CD4-positive, alpha-beta T cell treated with Interleukin-15 for 4 hours (primary cell): ENCODE measurements around the gene PYCARD.
A peak's percentile ranks its signal among the peaks of the same experiment; 100 is the strongest.
"Not testable (repeated sequence)": the region's sequence is repeated elsewhere in the genome, so short reads cannot be mapped to it uniquely, and the experiment has no call there.

Experiments used
- DNase-seq: peaks from one replicate; pipeline ENCODE4 v3.0.0-alpha.2; 2020; ENCODE audit warnings: low spot score

Gene PYCARD

GRCh38 chr16:31215287-31216162, 13.0 kb upstream of the PYCARD start:
- no peak for DNase-seq

DNA sequence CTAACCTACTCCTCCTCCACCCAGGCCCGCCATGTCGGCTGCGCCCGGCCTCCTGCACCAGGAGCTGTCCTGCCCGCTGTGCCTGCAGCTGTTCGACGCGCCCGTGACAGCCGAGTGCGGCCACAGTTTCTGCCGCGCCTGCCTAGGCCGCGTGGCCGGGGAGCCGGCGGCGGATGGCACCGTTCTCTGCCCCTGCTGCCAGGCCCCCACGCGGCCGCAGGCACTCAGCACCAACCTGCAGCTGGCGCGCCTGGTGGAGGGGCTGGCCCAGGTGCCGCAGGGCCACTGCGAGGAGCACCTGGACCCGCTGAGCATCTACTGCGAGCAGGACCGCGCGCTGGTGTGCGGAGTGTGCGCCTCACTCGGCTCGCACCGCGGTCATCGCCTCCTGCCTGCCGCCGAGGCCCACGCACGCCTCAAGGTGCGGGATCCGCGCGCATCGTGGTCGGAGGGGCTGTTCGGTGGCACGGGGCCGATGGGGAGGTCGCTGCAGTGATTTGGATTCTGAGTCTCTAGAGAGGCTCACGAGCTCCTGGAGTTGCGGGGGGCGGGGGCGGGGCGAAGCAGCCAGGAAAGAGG, 12.2 kb upstream of the PYCARD start:
- no peak for DNase-seq

GRCh38 chr16:31213877-31214707, 11.5 kb upstream of the PYCARD start, which contains the start of gene TRIM72:
TRIM72 (plus strand) TSS chr16:31214119; CDS start chr16:31214739, 620 bp downstream.
- DNase-seq: no peak

DNA sequence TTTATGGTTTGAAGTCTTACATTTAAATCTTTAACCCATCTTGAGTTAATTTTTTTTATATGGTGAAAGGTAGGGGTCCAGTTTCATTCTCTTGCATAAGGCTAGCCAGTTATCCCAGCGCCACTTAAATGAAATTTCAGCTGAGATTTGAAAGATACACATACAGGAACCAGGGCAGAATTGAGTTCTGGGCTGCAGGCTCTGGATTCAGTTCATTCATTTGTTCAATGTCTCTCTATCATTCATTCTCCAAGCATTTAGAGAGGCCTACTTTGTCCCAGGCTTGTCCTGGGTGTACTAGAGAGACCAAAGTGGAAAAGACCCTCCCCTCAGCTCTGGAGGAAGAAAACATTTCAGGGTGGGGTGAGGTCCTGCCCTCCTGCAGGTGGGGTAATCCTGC, 10.8 kb upstream of the PYCARD start:
- no peak for DNase-seq

- DNase-seq: no peak
Measured at GRCh38 chr16:31206776-31207175, 4.2 kb upstream of the PYCARD start.

DNA sequence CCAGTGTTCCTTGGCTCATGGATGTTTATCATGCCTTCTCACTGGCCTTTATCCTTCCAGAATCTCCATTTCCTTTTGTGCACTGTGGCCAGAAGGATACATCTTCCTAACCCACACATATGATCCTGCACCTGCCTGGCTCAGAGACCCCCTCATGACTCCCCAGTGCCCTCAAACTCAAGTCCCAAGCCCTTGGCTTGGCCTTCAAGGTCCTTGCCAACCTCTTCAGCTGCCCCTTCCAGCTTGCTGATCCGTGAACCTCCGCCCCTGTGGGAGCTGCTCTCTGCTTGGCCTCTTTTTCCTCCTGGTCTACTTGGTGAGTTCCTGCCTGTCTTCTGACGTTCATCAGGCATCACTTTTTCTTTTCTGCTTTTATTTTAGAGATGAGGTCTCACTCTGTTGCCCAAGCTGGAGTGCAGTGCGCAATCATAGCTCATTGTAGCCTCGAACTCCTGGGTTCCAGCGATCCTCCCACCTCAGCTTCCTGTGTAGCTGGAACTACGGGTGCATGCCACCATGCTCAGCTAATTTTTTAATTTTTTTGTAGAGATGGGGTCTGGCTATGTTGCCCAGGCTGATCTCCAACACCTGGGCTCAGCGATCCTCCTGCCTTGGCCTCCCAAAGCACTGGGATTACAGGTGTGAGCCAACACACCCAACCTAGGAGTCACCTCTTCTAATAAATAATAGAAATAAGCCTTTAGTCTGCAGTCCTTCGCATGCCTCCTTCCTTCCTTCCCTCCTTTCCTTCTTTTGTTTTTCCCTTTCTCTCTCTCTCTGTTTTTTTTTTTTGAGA, 2.5 kb upstream of the PYCARD start:
- no peak for DNase-seq

- DNase-seq: peak; percentile 24
Measured at GRCh38 chr16:31201582-31202413, 762 bp downstream of the PYCARD start.

DNA sequence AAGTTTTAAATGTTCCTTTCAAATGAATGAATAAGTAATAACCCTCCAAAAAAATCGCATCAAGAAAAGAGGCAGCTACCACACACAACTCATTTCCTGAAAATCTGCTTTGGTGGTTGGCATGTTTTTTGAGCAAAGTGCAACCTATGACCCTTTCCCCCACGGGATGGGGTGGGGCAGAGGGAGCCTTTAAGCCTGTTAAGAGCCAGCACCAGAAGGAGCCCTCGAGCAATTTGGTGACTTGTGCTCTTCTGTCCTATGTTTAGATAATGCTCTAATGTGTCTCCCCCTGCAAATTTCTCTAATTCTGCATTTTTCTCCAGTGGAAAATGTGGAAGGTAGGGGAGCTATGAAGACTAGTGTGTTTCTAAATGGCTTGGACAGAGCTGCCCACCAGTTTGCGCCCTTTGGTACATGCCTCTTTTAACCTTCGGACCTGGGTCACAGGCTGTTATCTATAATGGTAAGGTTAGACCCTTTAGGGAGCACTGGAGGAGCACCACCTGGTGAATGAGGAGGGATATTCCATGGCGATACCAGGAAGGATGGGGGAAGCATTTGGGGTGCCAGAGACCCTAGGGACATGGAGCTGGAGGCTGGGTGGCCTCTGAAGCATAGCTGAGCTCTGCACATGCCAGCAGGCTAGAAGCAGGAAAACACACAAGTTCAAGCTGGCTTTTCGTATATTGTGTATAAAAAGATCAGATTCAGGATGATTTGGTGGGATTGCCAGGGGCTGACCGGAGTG, 1.6 kb downstream of the PYCARD start:
- peak; percentile 55 for DNase-seq

DNA sequence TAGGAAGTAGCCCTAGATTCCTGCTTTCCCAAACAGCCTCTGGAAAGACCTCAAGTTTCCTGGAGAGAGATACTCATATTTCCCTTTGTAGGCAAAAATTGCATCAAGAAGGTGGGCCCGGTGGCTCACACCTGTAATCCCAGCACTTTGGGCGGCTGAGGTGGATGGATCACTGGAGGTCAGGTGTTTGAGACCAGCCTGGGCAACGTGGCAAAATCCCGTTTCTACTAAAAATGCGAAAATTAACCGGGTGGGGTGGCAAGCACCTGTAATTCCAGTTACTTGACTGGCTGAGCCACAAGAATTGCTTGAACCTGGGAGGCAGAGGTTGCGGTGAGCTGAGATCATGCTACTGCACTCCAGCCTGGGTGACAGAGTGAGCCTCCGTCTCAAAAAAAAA, 2.4 kb downstream of the PYCARD start:
- not testable (repeated sequence) for DNase-seq

DNA sequence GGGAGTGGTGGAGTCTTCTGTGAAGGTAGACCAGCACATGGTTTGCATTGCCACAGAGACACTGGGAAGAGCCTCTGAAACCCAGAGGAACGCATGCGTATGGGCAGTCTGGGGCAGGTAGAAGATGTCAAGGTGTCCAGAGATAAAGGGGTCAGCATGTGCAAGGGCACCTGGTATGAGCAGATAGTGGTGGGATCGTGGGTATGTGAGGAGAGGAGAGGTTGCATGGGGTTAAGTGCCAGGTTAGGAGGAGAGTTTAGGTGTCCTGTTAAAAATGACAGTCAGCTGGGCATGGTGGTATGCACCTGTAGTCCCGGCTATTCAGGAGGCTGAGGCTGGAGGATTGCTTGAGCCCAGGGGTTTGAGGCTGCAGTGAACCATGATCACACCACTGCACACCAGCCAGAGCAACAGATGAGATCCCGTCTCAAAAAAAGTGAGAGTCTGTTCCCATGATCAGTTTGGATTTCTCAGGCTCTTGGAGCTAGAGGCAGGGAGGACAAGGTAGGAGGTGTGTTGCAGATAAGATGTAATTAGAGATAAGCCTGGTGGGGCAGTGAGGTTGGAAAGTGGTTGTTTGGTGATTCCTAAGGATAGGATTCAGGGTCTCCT, 3.0 kb downstream of the PYCARD start:
- DNase-seq: no peak

DNA sequence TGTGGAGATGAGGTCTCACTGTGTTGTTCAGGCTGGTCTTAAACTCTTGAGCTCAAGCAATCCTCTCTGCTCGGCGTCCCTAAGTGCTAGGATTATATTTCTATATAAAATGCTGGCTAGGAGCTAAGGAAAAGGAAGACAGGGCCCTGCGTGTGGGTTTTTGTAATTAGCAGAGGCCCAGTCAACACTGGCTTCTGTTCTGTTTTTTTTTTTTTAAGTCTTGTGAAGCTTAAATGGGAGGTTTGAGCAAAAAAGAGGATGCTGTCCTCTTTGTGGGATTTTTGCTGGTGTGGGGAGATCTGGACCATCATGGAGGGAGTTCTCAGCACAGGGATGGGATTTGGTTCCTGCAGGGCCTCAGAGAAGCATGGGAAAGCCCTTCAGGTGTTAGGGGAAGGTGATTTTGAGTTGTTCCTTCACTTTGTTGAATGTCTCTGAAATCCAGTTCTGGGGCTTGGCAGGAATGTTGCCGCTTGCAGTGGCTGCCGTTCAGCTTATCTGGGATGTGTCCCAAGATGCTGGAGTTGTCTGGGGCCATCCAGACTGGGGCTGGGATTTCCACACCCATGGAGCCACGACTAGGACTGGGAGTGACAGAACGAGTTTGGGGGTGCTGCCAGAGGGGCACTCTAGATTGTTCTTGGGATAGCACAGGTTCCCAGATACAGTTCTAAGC, 4.2 kb downstream of the PYCARD start:
- no peak for DNase-seq

- no peak for DNase-seq
Measured at GRCh38 chr16:31196324-31197088, 6.1 kb downstream of the PYCARD start.

DNA sequence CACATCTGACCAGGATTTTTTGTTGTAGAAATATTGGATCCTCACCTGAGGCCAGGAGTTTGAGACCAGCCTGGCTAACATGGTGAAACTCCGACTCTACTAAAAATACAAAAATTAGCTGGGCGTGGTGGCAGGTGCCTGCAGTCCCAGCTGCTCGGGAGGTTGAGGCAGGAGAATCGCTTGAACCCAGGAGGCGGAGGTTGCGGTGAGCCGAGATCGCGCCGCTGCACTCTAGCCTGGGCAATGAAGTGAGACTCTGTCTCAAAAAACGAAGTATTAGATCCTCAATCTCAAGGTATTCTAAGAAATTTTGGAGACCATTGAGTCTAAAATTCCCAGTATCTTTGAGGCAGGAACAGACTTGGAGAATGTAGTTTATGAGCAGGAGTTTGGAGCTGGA, 6.7 kb downstream of the PYCARD start:
- not testable (repeated sequence) for DNase-seq

DNA sequence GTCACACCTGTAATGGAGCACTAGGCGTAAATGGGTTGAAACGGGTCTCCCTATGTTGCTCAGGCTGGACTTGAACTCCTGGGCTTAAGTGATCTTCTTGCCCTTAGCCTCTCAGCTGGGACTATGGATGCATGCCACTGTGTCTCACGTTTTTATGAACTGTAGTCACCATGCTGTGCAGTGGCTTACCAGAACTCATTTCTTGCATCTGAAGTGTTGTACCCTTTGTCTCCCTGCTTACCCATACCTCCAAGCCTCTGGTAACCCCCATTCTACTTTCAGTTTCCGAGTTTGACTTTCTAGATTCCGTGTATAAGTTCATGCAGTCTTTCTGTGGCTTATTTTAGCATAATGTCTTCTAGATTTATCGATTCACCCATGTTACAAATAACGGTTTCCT, 7.7 kb downstream of the PYCARD start:
- no peak for DNase-seq

DNA sequence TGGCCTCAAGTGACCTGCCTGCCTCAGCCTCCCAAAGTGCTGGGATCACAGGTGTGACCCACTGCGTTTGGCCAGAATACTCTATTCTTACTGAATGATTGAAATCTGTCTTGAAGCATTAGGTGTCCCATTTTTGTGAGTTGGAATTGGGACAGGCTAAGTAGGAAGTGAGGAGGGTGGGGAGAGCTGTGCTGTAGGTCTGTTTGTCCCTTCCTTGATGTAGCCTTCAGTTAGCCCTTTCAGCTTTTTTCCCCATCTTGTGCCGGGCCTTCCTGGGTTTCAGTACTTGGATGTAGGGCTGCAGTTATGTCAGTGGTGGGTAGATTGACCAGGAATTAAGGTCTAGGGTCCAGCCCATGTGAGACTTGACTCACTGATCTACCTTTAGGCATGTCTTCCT, 8.7 kb downstream of the PYCARD start:
- no peak for DNase-seq

DNA sequence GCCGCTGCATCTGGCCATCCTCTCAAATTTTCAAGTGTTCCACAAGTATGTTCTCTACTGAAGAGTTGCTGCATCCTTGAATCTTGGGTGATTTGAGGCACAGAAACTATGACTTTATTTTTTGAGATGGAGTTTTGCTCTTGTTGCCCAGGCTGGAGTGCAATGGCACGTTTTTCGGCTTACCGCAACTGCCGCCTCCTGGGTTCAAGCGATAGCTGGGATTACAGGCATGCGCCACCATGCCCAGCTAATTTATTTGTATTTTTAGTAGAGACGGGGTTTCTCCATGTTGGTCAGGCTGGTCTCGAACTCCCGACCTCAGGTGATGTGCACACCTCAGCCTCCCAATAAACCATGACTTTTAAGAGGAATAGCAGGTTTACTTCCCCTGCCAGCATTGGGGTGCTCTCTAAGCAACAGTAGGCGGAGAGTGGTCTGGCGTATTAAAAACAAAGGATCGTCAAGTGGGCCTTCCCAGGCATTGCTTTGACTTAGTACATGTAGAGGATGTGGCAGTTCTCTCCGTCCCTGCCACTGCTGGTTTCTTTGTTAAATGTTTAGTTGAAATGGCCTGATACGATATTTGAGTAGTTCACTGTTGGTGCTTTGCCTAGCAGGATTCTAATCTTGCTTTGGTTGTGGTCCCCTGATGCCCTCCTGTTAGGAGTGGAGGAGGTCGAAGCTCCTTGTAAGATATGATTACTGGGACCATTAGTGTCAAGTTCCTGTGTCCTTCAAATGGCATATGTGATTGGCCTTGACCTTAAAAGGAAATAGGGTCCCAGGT, 9.5 kb downstream of the PYCARD start:
- no peak for DNase-seq

DNA sequence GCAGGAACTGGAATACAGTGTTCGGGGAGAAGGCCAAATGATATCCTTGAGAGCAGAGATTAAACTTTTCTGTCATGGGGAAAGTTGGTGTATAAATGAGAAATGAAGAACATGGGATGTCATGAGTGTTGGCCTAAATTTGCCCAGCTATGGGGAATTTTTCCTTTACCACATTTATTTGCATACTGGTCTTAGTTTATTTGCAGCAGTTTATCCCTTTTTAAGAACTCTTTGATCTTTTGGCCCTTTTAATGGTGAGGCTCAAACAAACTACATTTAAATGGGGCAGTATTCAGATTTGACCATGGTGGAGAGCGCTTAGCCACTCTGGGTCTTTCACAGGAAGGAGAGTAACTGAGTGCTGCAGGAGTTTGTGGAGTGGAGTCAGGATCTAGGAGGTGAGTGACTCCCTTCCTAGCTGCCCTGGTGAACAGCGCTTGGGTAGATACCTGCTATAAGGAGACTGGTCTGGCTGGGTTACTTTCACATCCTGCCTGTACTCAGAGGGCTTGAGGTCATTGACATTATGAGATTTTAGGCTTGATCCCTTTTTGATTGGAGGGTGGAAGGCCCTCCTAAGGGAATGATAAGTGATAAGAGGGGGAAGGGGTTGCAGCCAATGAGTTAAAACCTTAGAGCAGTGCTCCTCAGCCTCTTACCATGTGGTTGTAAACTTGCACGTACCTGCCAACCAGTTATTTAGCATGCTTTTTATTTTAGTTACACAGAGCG, 10.7 kb downstream of the PYCARD start:
- no peak for DNase-seq
